HEK293 (cell line): ENCODE results near the gene TPD52L1.

Experiments used
- CTCF ChIA-PET: fragments of 350-600 bp; formaldehyde crosslinking; extraction: SDS; loops from one replicate; lab custom pipeline; 2021; ENCODE audit warnings: antibody characterized with exemption; lab: Yijun Ruan, JAX
- POLR2A ChIA-PET: fragments of 300-600 bp; formaldehyde crosslinking; extraction: SDS; loops from one replicate; lab custom pipeline; 2020; ENCODE audit warnings: antibody characterized with exemption, inconsistent platforms; lab: Yijun Ruan, JAX
- H3K27ac ChIP-seq: fragments of 200-500 bp; sonication (Bioruptor generic); 2 replicates; pipeline ENCODE4 v1.5.1; 2014; ENCODE audit warnings: low read depth, low read length, control low read depth, inconsistent platforms; ENCODE audit errors: extremely low read depth
- H3K36me3 ChIP-seq, 2 experiments: fragments of 200-500 bp in 1 of 2; sonication (Bioruptor generic) in 1 of 2; 1 replicate in 1 of 2; 2 replicates in 1 of 2; pipeline ENCODE4 v1.5.1; 2014 to 2017; ENCODE audit warnings: inconsistent platforms in 2 of 2, low read length in 2 of 2; ENCODE audit not compliant: control insufficient read depth in 2 of 2, insufficient read depth in 1 of 2
- H3K4me1 ChIP-seq: fragments of 200-500 bp; sonication (Bioruptor generic); 2 replicates; pipeline ENCODE4 v1.5.1; 2014; ENCODE audit warnings: mild to moderate bottlenecking, low read length, inconsistent platforms; ENCODE audit not compliant: control insufficient read depth, insufficient read depth
- H3K4me3 ChIP-seq: 2 replicates; pipeline ENCODE4 v1.5.1; 2011; ENCODE audit warnings: low read depth, mild to moderate bottlenecking, control low read depth, low read length, moderate library complexity
- H3K9me3 ChIP-seq: fragments of 200-500 bp; sonication (Bioruptor generic); 2 replicates; pipeline ENCODE4 v1.5.1; 2014; ENCODE audit warnings: low read depth, low read length, inconsistent platforms; ENCODE audit not compliant: control insufficient read depth, insufficient read depth
- HOXD13 ChIP-seq: sonication (generic); formaldehyde crosslinking; IDR thresholded peaks from 2 replicates; pipeline ENCODE4 v1.8.0; 2022; ENCODE audit warnings: missing genetic modification reagents, borderline replicate concordance
- KLF10 ChIP-seq: fragments of 450-650 bp; IDR thresholded peaks from 2 replicates; pipeline ENCODE4 v1.5.1; 2018; ENCODE audit warnings: missing biosample characterization, mild to moderate bottlenecking, missing genetic modification characterization
- MYNN ChIP-seq: fragments of 450-650 bp; formaldehyde crosslinking; IDR thresholded peaks from 2 replicates; pipeline ENCODE4 v1.5.1; 2016; ENCODE audit warnings: missing biosample characterization, missing genetic modification characterization, borderline replicate concordance
- MZF1 ChIP-seq: fragments of 450-650 bp; formaldehyde crosslinking; IDR thresholded peaks from 2 replicates; pipeline ENCODE4 v1.5.1; 2017; ENCODE audit warnings: missing biosample characterization, missing genetic modification characterization, borderline replicate concordance
- OSR2 ChIP-seq: fragments of 450-650 bp; formaldehyde crosslinking; IDR thresholded peaks from 2 replicates; pipeline ENCODE4 v1.5.1; 2016; ENCODE audit warnings: missing biosample characterization, missing genetic modification characterization
- SCRT2 ChIP-seq: fragments of 450-650 bp; formaldehyde crosslinking; IDR thresholded peaks from 2 replicates; pipeline ENCODE4 v1.5.1; 2016; ENCODE audit warnings: missing biosample characterization, missing genetic modification characterization
- SP3 ChIP-seq: fragments of 450-650 bp; formaldehyde crosslinking; IDR thresholded peaks from 2 replicates; pipeline ENCODE4 v1.5.1; 2016; ENCODE audit warnings: missing biosample characterization, missing genetic modification characterization
- TCF7L2 ChIP-seq: IDR thresholded peaks from 2 replicates; pipeline ENCODE4 v1.6.1; 2011; ENCODE audit warnings: low read depth, mild to moderate bottlenecking, inconsistent platforms, low read length, moderate library complexity, borderline replicate concordance
- ZNF292 ChIP-seq: fragments of 450-650 bp; formaldehyde crosslinking; IDR thresholded peaks from 2 replicates; pipeline ENCODE4 v1.5.1; 2016; ENCODE audit warnings: low read depth, missing biosample characterization, missing genetic modification characterization, borderline replicate concordance
- ZNF521 ChIP-seq: fragments of 450-650 bp; formaldehyde crosslinking; IDR thresholded peaks from 2 replicates; pipeline ENCODE4 v1.5.1; 2017; ENCODE audit warnings: missing biosample characterization, mild to moderate bottlenecking, missing genetic modification characterization
- ZNF555 ChIP-seq: fragments of 450-650 bp; formaldehyde crosslinking; conservative IDR thresholded peaks from 2 replicates; pipeline ENCODE4 v1.5.1; 2017; ENCODE audit warnings: missing biosample characterization, mild to moderate bottlenecking, missing genetic modification characterization, inconsistent platforms
- ZNF610 ChIP-seq: fragments of 450-650 bp; formaldehyde crosslinking; IDR thresholded peaks from 2 replicates; pipeline ENCODE4 v1.5.1; 2016; ENCODE audit warnings: missing biosample characterization, missing genetic modification characterization, borderline replicate concordance
- ZNF624 ChIP-seq: fragments of 450-650 bp; formaldehyde crosslinking; IDR thresholded peaks from 2 replicates; pipeline ENCODE4 v1.5.1; 2017; ENCODE audit warnings: missing biosample characterization, missing genetic modification characterization
- ZNF626 ChIP-seq: fragments of 450-650 bp; sonication (Bioruptor Pico); formaldehyde crosslinking; IDR thresholded peaks from 2 replicates; pipeline ENCODE4 v1.5.1; 2018; ENCODE audit warnings: missing biosample characterization, missing genetic modification characterization, inconsistent platforms
- ZNF629 ChIP-seq: fragments of 450-650 bp; formaldehyde crosslinking; IDR thresholded peaks from 2 replicates; pipeline ENCODE4 v1.5.1; 2017; ENCODE audit warnings: missing biosample characterization, missing genetic modification characterization
- ZNF677 ChIP-seq: fragments of 450-650 bp; IDR thresholded peaks from 2 replicates; pipeline ENCODE4 v1.5.0; 2018; ENCODE audit warnings: missing biosample characterization, mild to moderate bottlenecking, missing genetic modification characterization, moderate library complexity
- TF ChIP-seq, protein P1 (sequence below): fragments of 450-650 bp; formaldehyde crosslinking; IDR thresholded peaks from 2 replicates; pipeline ENCODE4 v1.5.1; 2016; ENCODE audit warnings: missing biosample characterization, missing genetic modification characterization, borderline replicate concordance
- TF ChIP-seq, protein P2 (sequence below): fragments of 450-650 bp; formaldehyde crosslinking; IDR thresholded peaks from 2 replicates; pipeline ENCODE4 v1.5.1; 2017; ENCODE audit warnings: missing biosample characterization, missing genetic modification characterization
- TF ChIP-seq, protein P3 (sequence below): fragments of 450-650 bp; formaldehyde crosslinking; IDR thresholded peaks from 2 replicates; pipeline ENCODE4 v1.5.1; 2016; ENCODE audit warnings: missing biosample characterization, missing genetic modification characterization
- TF ChIP-seq, protein P4 (sequence below): fragments of 450-650 bp; formaldehyde crosslinking; IDR thresholded peaks from 2 replicates; pipeline ENCODE4 v1.5.1; 2016; ENCODE audit warnings: missing biosample characterization, missing genetic modification characterization

The TPD52L1 gene

DNA sequence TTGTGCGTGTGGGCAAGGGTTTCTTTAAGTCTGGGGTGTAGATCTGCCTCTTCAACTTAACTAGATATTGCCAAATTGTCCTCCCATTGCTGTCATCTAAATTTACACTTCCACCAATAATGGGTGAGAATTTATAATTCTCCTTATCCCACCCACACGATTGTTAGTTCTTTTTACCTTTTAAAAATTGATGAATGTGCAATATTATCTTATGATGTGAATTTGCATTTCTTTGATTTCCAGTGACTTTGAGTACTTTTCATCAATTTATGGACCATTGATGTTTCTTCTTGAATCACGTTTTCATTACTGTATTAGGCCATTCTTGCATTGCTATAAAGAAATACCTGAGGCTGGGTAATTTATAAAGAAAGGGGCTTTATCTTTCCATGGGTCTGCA, 17.2 kb upstream of the TPD52L1 start:
- no peaks in the 10 kb centered on the region for H3K9me3 ChIP-seq
- TF ChIP-seq ZNF624 (tag by site-specific recombination) (no peak), MZF1 (tag by site-specific recombination) (no peak), KLF10 (tag by site-specific recombination) (no peak), ZNF677 (no peak), ZNF629 (tag by site-specific recombination) (no peak), MYNN (no peak), ZNF555 (no peak), HOXD13 (CRISPR knock-in tag) (no peak), ZNF521 (tag by site-specific recombination) (no peak), SCRT2 (tag by site-specific recombination) (no peak)
- TF ChIP-seq, protein P1, sequence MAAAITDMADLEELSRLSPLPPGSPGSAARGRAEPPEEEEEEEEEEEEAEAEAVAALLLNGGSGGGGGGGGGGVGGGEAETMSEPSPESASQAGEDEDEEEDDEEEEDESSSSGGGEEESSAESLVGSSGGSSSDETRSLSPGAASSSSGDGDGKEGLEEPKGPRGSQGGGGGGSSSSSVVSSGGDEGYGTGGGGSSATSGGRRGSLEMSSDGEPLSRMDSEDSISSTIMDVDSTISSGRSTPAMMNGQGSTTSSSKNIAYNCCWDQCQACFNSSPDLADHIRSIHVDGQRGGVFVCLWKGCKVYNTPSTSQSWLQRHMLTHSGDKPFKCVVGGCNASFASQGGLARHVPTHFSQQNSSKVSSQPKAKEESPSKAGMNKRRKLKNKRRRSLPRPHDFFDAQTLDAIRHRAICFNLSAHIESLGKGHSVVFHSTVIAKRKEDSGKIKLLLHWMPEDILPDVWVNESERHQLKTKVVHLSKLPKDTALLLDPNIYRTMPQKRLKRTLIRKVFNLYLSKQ (tag by site-specific recombination): no peak
- TF ChIP-seq, protein P2, sequence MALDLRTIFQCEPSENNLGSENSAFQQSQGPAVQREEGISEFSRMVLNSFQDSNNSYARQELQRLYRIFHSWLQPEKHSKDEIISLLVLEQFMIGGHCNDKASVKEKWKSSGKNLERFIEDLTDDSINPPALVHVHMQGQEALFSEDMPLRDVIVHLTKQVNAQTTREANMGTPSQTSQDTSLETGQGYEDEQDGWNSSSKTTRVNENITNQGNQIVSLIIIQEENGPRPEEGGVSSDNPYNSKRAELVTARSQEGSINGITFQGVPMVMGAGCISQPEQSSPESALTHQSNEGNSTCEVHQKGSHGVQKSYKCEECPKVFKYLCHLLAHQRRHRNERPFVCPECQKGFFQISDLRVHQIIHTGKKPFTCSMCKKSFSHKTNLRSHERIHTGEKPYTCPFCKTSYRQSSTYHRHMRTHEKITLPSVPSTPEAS (tag by site-specific recombination): no peak
- TF ChIP-seq, protein P3, sequence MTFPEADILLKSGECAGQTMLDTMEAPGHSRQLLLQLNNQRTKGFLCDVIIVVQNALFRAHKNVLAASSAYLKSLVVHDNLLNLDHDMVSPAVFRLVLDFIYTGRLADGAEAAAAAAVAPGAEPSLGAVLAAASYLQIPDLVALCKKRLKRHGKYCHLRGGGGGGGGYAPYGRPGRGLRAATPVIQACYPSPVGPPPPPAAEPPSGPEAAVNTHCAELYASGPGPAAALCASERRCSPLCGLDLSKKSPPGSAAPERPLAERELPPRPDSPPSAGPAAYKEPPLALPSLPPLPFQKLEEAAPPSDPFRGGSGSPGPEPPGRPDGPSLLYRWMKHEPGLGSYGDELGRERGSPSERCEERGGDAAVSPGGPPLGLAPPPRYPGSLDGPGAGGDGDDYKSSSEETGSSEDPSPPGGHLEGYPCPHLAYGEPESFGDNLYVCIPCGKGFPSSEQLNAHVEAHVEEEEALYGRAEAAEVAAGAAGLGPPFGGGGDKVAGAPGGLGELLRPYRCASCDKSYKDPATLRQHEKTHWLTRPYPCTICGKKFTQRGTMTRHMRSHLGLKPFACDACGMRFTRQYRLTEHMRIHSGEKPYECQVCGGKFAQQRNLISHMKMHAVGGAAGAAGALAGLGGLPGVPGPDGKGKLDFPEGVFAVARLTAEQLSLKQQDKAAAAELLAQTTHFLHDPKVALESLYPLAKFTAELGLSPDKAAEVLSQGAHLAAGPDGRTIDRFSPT: no peak
- no peaks in the 10 kb centered on the region for H3K4me1 ChIP-seq
- POLR2A ChIA-PET: no interaction called here
- CTCF ChIA-PET: no interaction called here
- H3K36me3 ChIP-seq: no peaks in the 10 kb centered on the region
- no peak overlapping the region for H3K27ac ChIP-seq
- H3K4me3 ChIP-seq: no peak overlapping the region

DNA sequence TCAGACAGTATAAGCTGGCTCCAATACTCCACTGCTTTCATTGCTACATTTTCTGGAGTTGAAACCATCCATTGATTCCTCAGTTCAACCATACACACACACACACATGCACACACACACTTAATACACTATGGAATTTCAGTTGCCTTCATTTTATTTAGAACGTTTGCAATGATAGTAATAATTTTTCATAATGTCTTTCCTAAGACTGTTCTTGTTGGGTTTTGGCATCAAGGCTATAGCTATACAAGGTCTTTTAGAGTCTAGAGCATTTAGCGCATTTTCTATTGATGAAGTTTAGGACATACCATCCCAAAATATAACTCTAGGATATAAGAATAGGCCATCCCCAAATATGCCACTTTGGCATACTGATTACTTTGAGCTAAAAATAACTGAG, 15.5 kb upstream of the TPD52L1 start:
- no peaks in the 10 kb centered on the region for H3K9me3 ChIP-seq
- CTCF ChIA-PET: interaction anchor here (0.7 kb wide), 3 partner anchors 24 to 1580 kb away, joined by 3 to 7 read pairs (median 3); no protein-coding TSS in a partner anchor
- POLR2A ChIA-PET: no interaction called here
- H3K36me3 ChIP-seq: no peaks in the 10 kb centered on the region
- no peaks in the 10 kb centered on the region for H3K4me1 ChIP-seq
- no peak overlapping the region for H3K4me3 ChIP-seq
- no peak overlapping the region for H3K27ac ChIP-seq
- TF ChIP-seq, protein P4, sequence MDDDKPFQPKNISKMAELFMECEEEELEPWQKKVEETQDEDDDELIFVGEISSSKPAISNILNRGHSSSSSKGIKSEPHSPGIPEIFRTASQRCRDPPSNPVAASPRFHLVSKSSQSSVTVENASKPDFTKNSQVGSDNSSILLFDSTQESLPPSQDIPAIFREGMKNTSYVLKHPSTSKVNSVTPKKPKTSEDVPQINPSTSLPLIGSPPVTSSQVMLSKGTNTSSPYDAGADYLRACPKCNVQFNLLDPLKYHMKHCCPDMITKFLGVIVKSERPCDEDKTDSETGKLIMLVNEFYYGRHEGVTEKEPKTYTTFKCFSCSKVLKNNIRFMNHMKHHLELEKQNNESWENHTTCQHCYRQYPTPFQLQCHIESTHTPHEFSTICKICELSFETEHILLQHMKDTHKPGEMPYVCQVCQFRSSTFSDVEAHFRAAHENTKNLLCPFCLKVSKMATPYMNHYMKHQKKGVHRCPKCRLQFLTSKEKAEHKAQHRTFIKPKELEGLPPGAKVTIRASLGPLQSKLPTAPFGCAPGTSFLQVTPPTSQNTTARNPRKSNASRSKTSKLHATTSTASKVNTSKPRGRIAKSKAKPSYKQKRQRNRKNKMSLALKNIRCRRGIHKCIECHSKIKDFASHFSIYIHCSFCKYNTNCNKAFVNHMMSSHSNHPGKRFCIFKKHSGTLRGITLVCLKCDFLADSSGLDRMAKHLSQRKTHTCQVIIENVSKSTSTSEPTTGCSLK (tag by site-specific recombination): no peak
- TF ChIP-seq ZNF292 (tag by site-specific recombination) (no peak), ZNF677 (peak; percentile 94), ZNF610 (tag by site-specific recombination) (no peak), OSR2 (tag by site-specific recombination) (no peak), ZNF626 (tag by site-specific recombination) (no peak), SP3 (tag by site-specific recombination) (no peak), TCF7L2 (no peak)
- TF ChIP-seq, all 188 proteins: peak for 1
